Activated CD4-positive, alpha-beta T cell treated with anti-CD3 and anti-CD28 coated beads for 1 hour (primary cell): ENCODE data around the gene FAM111A.
"Not testable (repeated sequence)": the region's sequence is repeated elsewhere in the genome, so short reads cannot be mapped to it uniquely, and the experiment has no call there.

Experiments used
- DNase-seq: peaks from one replicate; pipeline ENCODE4 v3.0.0-alpha.2; 2020

Gene FAM111A, protein sequence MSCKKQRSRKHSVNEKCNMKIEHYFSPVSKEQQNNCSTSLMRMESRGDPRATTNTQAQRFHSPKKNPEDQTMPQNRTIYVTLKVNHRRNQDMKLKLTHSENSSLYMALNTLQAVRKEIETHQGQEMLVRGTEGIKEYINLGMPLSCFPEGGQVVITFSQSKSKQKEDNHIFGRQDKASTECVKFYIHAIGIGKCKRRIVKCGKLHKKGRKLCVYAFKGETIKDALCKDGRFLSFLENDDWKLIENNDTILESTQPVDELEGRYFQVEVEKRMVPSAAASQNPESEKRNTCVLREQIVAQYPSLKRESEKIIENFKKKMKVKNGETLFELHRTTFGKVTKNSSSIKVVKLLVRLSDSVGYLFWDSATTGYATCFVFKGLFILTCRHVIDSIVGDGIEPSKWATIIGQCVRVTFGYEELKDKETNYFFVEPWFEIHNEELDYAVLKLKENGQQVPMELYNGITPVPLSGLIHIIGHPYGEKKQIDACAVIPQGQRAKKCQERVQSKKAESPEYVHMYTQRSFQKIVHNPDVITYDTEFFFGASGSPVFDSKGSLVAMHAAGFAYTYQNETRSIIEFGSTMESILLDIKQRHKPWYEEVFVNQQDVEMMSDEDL

DNA sequence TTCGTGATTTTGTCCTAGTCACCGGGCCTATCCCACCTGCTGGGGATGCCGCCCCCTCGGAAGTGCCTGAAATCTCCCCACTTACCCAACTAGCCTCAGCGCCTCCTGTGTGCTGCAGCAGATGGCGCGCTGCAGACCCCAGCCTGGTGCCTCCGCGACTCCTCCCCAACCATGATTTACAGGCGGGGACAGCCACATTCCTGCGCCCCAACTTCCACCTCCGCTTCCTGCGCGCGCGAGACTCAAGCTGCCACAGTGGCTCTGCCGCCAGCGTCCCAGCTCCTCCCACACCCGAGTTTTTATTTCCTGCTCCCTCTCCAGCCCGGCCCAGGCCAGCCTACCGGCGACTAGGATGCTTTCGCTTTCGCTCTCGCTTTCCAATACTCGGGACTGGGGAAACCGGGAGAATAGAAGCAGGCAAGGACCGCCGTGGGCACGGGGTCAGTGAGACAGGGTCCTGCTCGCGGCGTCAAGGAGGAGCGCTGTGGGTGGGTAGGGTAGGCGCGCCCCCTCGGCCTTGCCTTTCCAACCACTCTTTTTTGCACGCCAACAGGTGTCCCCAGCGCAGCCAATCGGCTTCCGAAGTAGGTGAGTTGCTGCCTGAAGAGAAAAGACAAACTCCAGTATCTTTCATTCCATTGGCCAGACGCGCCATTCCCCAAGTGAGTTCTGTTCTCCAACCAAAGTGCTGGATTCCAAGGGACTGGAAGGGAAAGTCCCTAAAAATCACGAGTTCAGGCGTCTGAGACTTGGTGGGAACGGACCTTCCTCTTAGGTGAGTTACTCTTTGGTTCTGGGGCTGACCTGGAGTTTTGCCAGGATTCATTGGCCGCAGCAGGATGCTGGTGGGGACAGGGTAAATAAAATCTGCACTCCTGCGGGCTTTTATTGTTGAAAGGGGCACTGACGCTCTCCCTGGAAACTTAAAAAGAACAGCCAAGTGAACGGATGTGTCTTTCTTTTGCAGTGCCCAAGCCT lies at the start of gene FAM111A:
Gene FAM111A (plus strand): TSS at position 327 of the 978 bp plus-strand sequence. CDS start 6,017 bp downstream, outside the sequence.
- peak; percentile 70 for DNase-seq

DNA sequence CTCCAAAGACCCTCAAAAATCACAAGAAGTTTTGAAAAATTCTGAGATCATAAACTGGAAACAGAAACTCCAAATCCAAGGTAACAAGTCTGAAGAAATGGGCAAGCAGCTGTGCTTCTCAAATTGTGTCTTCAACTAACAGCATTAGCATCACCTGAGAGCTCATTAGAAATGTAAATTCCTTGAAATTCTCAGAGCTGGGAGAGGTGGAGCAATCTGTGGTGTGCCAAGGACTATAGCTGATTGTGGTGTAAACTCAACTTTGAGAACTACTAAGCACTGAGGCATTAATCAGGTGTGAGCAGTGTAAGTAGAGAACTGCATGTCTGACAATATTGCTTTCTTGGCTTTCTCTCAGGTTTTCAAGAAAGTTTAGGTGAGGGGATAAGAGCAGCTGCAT lies 49.1 kb upstream of the FAM111A start:
- not testable (repeated sequence) for DNase-seq

DNA sequence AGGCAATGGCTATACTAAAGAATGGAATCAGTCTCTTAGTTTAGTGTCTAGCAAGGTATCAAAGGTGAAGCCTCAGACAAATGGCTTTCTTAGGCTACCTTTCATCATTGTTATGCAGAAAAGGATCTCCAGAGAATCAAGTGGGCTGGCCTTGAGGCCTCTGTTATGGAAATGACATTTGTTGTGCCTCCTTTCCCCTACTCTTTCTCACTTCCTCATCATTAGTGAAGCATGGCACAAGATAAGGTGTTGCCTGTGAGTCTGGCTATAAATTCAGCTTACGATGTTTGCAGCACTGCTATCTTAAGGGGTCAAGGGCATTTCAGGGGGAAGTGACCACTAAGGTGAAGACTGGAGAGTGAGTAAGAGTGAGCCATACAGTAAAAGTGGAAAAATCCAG lies 47.4 kb upstream of the FAM111A start:
- DNase-seq: not testable (repeated sequence)

DNA sequence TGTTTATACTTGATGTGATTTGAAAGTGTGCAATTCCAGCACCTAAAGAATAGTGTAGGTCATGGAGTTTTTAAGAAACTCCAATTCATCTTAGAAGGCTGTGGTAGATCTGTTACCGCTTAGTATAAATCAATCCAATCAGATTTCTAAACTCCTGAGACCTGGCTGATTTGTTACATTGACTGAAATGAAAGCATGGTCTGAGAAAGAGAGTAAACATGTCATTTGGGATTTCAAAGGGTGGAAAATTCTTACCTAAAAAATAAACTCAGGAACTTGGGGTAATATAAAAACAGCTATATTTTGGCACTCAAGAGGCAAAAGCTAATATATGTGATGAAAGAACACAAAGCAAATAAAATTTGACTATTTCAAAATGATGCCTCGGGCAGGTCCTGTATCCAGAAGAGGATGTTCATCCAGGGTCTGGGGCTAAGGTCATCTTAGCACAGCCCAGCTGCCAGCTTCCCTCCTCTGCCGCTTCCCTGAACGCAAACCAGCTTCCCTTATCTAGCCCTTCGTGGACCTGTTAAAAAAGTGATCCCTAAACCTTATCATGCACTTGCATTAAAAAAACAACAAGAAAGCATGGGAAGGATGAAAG lies 46.6 kb upstream of the FAM111A start:
- not testable (repeated sequence) for DNase-seq

DNA sequence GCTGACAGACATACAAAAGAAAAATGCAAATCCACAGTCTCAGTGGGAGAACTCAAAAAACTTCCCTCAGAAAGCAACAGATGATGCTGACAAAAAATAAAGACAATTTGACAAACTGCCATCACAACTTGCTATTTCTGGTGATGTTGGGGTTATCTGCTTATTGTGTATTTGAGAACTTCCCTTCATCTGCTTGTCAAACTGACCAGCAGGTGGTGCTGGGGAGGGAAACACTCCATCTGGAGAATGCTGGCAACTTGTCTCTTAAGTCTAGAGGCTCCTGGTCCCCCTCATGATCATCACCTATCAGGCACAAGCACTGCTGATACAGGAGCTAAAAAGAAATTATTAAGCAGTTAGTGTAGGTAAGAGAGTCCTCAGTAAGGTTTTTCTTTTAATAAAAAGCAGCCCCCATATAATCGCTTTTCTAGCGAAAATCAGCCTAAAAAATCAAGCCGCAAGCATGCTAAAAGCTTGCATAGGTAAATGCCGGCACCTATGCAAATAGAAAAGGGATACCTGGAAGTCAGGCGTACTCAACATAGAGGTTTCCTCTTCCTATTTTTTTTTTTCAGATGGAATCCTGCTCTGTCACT lies 45.4 kb upstream of the FAM111A start:
- DNase-seq: peak; percentile 40

DNA sequence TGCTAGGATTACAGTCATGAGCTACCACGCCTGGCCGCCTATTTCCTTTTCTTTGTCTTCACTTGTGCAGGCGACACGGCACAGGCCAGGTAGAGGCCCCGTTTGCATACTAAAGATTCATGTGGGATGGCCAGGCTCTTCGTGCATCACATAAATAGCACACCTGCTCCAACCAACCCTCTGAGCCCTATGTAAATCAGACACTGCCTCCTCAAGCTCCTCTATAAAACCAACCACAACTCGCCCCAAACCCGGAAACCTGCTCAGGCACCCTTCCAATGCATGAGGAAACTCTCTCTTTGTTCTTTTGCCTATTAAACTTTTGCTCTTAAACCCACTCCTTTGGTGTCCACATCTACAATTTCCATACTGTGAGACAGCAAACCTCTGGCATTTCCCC lies 44.7 kb upstream of the FAM111A start:
- not testable (repeated sequence) for DNase-seq

DNA sequence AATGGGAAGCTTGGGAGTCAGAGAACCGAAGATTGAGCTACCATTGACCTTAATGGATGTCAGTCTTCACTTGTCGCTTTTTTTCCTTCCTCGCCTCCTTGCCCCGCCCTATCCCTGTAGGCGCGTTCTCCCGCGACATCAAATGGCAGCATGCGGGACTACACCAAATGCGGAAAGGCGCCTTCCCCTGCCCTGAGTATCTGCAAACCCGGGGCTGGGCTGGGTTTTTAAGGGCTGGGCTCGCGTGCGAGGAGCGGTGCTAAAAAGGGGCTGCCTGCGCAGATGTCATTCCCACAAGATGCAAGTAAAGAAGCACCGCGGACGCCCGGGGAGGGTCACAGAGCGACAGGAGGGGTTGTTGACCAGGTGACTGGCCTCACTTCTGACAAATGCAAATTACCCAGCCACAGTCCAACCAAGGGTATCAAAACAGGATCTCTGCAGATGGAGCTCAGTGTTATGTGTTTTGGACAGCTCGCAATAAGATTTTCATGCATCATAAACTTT lies 40.3 kb upstream of the FAM111A start:
- peak; percentile 18 for DNase-seq

DNA sequence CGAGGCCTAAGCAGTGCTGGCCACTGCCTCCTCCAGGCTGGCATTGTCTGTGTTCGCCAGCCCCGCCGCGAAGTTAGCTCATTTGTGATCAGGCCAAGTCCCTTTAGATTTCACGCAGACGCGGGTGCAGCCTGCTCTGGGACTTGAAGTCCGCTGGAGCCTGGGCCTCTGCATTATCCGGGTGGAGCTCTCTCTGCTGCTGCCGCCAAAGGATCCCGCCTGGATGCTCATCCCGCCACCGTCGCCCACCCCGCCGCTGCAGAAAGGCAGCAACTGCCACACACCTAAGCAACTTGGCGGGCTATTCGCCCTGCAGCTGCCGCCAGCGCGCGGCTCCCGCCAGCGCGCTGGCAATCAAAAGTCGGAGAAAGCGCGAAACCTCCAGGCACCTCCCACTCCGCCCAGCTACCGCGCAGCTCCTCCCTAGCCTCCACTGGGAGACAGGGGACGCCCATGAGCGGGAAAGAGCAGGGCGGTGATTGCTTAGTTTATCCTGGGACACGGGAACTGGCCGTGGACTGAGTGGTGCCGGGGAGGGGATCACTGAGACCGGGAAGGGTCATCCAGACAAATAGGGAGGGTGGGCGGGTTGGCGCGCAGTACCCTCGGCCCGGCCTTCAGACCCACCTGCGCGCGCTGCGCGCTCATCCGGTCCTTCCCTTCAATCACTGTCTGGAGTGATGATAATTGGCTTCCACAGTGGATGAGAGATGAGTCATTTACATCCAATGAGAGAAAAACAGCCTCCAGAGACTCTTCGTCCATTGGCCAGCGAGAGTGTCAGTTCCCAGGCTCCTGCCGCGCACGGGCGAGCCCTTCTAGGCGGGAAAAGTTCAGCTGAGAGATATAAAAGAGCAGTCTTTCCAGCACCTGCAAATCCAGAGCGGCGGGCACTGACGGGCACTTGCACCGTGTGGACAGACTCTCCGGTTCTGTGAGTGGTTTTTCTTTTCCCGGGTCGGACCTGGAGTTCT lies 36.0 kb upstream of the FAM111A start, which contains the start of gene FAM111B:
Gene FAM111B (plus strand): TSS at position 875 of the 974 bp plus-strand sequence. CDS start 2,389 bp downstream, outside the sequence.
- DNase-seq: peak; percentile 22

DNA sequence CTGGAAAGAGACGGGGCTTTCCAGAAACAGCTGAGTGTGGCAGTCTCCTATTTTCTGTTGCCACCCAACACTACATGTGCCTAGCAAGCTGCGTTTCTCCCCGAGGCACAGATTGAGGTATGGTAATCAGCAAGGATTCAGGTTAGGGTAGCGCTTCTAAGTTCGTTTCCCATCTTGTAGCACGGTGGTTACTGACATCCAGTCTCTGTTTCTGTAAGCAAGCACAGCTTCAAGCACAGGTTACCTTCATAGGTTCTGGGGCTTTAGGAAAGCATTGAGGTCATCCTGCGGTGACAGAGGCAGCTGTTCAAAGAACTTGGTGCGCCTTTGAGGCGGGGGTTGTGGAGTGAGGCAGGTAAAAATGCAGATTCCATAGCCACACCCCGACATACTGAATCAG lies 34.9 kb upstream of the FAM111A start:
- DNase-seq: not testable (repeated sequence)

DNA sequence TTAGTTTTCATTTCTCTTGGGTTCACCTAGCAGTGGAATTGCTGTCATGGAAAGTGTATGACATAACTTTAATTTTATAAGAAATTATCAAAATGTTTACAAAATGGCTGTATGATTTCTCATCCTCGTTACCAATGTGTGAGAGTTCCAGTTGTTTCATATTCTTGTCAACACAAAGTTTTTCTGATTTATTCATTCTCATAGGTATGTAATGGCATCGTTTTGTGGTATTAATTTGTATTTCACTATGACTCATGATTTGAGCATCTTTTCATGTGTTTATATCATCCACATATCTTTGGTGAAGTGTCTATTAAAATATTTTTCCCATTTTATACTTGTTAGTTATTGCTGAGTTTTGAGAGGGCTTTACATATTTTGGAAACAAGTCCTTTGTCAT lies 30.2 kb upstream of the FAM111A start:
- no peak for DNase-seq

DNA sequence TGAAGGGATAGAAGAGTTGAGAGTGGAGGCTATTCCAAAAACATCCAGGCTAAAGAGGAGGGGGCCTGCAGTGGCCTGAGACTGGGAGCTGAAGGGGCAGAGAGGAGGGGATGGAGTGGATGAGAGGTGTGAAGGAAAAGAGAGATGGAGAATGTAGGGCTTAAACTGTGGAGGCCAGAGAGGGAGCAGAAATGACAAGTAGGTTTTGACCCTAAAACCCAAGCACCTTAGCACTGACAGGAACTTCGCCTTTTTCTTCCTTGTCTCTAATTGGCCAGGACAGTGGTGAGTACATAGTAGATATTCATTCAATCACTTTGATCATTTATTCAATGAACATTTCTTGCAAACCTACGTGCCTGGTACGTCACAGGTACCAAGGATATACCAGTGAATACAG lies 28.3 kb upstream of the FAM111A start:
- no peak for DNase-seq

DNA sequence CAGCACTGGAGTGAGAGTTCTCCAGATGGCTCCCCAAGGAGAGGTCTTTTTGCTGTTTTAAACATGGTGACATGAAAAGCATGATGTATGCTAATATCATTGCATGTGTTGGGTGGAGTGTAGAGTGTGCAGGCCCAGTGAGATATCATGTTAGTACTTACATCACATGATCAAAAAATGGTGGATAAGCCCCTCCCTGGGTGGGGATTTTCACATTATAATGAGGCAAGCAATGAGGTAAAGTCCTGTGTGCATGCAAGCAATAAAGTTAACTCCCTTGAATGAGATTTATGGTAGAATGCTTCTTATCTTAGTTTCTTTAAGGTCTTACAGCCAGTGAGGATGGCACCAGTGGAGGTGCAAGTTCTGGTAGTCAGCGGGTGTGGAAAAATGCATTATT lies 27.1 kb upstream of the FAM111A start:
- no peak for DNase-seq

DNA sequence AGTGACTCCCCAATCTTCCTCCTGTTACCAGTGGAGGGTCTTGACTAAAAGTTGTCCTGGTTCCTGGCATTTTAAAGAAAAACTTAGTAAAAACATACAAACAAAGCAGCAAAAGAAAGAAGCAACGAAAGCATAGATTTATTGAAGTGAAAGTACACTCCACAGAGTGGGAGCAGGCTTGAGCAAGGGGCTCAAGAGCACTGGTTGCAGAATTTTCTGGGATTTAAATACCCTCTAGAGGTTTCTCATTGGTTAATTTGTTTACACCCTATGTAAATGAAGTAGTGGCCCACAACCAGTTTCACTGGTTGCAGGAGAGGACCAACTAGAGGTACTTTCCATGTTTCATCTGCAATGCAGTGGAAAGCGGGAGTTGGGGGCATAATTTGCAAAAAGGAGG lies 24.9 kb upstream of the FAM111A start:
- DNase-seq: no peak

DNA sequence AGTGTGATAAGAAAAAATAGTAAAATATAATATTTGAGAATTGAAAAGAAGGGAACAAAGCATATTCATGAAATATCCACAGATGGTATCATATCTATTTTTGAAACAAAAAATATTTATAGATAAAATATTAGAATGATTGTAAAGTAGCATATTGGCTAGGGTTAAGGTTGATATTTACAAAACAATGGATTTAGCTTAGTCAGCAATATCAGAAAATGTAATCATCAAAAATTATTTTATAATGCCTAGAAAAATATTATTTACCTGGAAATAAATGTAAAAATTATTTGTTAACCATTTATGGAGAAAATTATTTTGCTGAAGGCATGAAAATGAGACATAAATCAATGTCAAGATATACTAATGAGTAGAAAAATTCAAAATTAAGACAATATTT lies 22.8 kb upstream of the FAM111A start:
- DNase-seq: no peak

DNA sequence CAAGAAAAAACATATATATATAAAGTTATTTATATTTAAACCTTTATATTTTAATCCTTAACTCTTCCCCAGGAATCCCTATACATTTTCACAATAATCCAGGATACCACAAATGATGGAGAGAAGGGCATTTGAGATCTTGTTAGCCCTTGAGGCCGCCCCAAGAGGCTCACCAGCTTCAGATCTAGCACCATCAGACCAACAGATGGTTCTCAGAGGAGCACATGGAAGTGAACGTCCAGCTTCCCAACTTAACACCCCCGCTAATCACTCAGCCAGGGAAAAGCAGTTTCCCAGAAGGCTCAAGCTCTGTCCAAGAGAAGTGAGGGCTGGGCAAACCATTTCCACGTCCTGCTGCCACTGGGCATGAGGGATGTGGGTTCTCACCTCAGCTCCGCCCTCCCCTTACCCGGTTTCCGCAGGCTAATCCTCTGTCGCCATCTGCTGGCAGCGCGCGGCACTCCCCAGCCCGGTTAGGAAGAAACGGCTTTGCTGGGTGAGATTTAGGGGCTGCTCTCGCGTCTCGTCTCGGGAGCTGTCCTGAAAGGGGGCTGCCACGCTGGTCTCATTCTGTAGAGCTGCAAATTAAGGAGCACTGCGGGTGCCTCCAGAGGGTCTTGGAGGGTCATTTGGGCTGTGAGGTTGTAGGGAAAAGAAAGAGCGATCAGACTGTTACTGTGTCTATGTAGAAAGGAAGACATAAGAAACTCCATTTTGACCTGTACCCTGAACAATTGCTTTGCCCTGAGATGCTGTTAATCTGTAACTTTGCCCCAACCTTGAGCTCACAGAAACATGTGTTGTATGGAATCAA lies 6.8 kb upstream of the FAM111A start:
- DNase-seq: peak; percentile 79

DNA sequence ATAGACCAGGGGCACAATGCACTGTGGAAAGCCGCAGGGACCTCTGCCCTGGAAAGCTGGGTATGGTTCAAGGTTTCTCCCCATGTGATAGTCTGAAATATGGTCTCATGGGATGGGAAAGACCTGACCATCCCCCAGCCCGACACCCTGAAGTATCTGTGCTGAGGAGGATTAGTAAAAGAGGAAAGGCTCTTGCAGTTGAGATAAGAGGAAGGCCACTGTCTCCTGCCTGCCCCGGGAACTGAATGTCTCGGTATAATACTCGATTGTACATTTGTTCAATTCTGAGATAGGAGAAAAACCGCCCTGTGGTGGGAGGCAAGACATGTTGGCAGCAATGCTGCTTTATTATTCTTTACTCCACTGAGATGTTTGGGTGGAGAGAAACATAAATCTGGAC lies 6.1 kb upstream of the FAM111A start:
- not testable (repeated sequence) for DNase-seq

DNA sequence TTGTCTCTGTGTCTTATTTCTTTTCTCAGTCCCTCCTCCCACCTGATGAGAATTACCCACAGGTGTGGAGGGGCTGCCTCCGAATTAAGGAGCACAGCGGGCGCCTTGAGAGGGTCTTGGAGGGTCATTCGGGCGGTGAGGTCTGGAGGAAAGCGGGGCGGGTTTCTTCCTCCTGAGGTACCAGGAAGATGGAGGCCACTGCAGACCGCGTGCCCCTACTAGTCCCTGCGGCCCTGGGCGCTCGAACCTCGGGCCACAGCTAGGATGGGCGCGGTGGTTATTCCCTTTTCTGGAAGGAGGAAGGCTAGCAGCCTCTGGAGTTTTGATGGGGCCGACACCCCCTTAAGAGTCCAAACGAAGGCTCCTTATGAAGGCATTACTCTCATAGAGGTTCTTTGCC lies 5.5 kb upstream of the FAM111A start:
- DNase-seq: no peak

DNA sequence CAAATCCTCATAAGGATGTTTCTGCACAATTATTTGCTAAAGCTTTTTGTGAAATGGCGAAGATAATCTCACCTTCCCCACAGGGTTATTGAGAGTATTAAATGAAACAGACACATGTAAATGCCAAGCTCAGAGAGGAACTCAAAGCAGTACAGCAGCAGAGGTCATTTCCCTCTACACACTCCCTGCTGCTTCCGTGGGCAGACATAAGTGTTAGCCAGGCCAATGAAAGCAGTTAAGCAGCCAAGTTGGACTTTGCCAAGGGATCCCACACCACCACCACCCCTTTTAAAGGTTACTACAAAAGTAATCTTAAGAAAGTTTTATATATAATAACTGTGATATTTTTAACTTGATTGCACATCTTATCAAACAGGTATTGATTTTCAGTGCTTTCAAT lies 4.0 kb upstream of the FAM111A start:
- no peak for DNase-seq

DNA sequence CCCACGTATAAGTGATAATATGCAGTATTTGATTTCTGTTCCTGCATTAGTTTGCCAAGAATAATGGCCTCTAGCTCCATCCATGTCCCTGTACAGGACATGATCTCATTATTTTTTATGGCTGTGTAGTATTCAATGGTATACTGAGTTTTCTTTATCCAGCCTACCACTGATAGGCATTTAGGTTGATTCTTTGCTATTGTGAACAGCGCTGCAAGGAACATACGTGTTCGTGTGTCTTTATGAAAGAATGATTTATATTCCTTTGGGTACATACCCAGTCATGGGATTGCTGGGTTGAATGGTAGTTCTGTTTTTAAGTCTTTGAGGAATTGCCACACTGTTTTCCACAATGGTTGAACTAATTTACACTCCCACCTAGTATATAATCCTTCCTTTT lies 1.5 kb upstream of the FAM111A start:
- DNase-seq: no peak
